Natural killer cell treated with Interleukin-12 subunit alpha and Interleukin-12 subunit beta and Interleukin-15 and Interleukin-18, amount 100 ng/mL, for 72 hours (primary cell): ENCODE results near the gene PLVAP. TPM values are rescaled to one million over a fixed set of nuclear protein-coding genes. Genes with fewer than 3 reads are reported as not detected.

Experiments
- ATAC-seq, 2 donors: fragments of 150-1000 bp; cut with Tn5 transposase in 1 of 2; sonication (Bioruptor Pico), chemical (Tn5 transposase) in 1 of 2; 2 replicates each; pipeline ENCODE4 v1.10.0; 2021
- DNase-seq: peaks from one replicate; pipeline ENCODE4 v3.0.0; 2022; ENCODE audit warnings: low spot score
- H3K27ac Mint-ChIP-seq, 2 donors: 1 replicate in 1 of 2; 2 replicates in 1 of 2; pipeline ENCODE4 v1.8.0; 2022; ENCODE audit warnings: mixed read lengths in 2 of 2, mild to moderate bottlenecking in 1 of 2, moderate library complexity in 1 of 2
- H3K27me3 Mint-ChIP-seq, 2 donors: 1 replicate in 1 of 2; 2 replicates in 1 of 2; pipeline ENCODE4 v1.8.0; 2022; ENCODE audit warnings: mixed read lengths in 2 of 2
- H3K36me3 Mint-ChIP-seq: one replicate; pipeline ENCODE4 v1.8.0; 2022; ENCODE audit warnings: mixed read lengths
- H3K4me1 Mint-ChIP-seq, 2 donors: 1 replicate in 1 of 2; 2 replicates in 1 of 2; pipeline ENCODE4 v1.8.0; 2022; ENCODE audit warnings: low read depth in 2 of 2, mixed read lengths in 2 of 2, mild to moderate bottlenecking in 1 of 2
- H3K4me3 Mint-ChIP-seq: one replicate; pipeline ENCODE4 v1.8.0; 2022; ENCODE audit warnings: mixed read lengths
- H3K9me3 Mint-ChIP-seq: 2 replicates; pipeline ENCODE4 v1.8.0; 2022; ENCODE audit warnings: mixed read lengths
- total RNA-seq, 2 donors: library from RNA; stranded (reverse); gene quantifications; one replicate each; pipeline ENCODE4 v1.2.3, GENCODE V29; 2022

PLVAP gene
- total RNA-seq, 2 donors from 2014 or later = 0.59 TPM; not detected in 1

DNA sequence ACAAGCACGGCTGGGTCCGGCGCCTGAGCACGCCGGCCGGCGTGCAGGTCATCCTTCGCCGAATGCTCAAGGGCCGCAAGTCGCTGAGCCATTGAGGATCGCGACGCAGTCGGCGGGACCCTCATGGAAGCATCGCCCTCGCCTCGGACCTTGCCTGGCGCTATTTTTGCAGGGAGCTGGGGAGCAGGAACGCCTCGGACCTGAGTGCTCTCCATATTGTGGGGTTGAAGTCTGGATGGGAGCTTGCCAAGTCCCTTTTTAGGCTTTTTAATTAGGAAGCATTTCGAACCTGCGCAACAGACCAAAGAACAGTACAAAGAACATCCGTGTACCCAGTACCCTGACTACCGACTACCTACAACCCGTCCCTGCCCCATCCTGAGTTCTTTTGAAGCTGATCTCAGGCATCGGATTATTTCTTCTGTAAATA, 70.8 kb downstream of the PLVAP start:
- no peak for DNase-seq
- H3K4me1 Mint-ChIP-seq = peaks cover 40% of the 10 kb centered on the region in 2 donors
- no peaks in the 10 kb centered on the region for H3K36me3 Mint-ChIP-seq
- H3K4me3 Mint-ChIP-seq = peak overlapping the region; percentile 78
- no peaks in the 10 kb centered on the region for H3K9me3 Mint-ChIP-seq
- H3K27ac Mint-ChIP-seq = peak overlapping the region in 1 of 2 donors; percentile 82
- H3K27me3 Mint-ChIP-seq = no peaks in the 10 kb centered on the region
- no peak for ATAC-seq

DNA sequence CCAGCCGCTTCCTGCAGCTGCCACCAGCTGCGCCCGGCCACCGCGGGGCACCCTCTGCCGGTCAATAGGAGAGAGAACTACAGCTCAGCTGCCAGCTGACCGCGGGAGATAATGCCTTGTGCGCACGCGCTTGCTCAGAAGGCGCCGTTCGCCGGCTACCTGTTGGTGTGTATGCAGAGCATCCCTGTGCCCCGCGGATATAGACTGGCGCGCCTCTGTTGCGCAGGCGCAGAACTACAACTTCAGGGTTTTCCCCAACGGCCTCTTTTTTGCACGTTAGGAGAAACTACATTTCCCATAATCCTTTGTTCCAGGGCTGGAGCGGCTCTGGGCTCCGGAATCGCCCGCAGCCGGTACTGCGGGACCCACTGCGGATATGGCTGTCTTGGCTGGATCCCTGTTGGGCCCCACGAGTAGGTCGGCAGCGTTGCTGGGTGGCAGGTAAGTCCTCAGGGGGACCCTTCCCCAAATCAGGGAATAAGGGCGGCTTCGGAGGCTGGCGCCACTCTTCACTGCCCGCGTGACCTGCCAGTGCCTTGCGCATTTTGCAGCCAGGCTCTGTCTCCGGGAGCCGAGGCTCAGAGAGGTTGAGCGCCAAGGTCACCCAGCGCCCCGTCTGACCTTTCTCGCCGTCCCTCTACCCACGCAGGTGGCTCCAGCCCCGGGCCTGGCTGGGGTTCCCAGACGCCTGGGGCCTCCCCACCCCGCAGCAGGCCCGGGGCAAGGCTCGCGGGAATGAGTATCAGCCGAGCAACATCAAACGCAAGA, 71.4 kb downstream of the PLVAP start, which contains the start of gene MRPL34:
TSS of gene MRPL34 (plus strand) at position 356 of the 768 bp plus-strand sequence. CDS start at position 377, 21 bp downstream.
- ATAC-seq (peak; percentile 81 to 84), DNase-seq (peak; percentile 97)
- Mint-ChIP-seq H3K4me1 (peaks cover 38% of the 10 kb centered on the region in 2 donors), H3K27ac (peak within 1 kb of the TSS; percentile 72 to 82), H3K36me3 (no peaks in the 10 kb centered on the region), H3K27me3 (no peaks in the 10 kb centered on the region), H3K9me3 (no peaks in the 10 kb centered on the region), H3K4me3 (peak within 1 kb of the TSS; percentile 78)

DNA sequence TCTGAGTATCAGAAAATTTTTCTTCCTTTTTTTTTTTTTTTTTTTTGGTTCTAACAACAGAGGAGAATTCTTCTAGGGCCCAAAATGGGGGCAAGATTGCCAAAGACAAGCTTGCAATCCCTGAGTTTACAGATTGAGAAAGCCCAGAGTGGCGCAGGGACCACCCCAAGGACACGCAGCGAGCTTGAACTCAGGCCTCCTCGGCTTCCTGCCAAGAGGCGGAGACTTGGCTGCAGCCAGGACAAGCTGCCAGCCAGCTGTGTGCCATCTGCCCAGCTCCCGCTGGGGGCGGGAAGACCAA, 72.0 kb downstream of the PLVAP start:
- Mint-ChIP-seq H3K4me3 (peak overlapping the region; percentile 78), H3K27me3 (no peaks in the 10 kb centered on the region), H3K4me1 (peaks cover 33 to 34% of the 10 kb centered on the region in 2 donors), H3K36me3 (no peaks in the 10 kb centered on the region), H3K27ac (peak overlapping the region; percentile 72 to 82), H3K9me3 (no peaks in the 10 kb centered on the region)
- ATAC-seq = no peak
- no peak for DNase-seq

DNA sequence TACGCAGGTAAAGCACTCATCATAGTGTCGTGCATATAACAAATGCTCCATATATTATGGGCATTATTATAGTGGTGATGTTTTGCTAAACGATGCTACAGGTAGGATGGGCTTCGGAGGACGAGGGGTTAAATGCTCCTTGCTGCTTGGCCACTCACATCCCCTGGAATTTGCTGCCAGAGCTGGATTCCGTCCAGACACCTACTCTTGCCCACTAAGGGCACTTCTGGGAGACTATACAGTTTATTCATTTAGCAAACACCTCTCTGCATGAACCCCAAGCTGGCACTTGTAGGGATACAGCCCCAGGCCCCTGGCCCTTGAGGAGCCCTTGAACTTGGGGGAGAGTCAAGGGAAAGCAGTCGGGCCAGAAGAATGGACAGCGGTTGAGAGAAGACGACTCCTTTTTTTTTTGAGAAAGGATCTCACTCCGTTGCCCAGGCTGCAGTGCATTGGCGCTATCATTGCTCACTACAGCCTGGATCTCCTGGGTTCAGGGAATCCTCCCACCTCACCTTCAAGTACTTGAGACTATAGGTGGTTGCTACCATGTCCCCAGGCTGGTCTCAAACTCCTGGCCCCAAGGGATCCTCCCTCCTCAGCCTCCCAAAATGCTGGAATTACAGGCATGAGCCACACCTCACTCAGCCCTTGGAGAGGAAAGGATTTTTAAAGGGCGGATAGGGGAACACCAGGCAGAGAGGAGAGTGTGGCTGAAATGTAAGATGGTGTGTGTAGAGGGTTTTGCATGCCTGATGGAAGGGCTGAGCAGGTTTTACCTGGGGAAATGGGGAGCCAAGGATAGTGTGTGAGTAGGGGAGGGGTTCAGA, 72.5 kb downstream of the PLVAP start:
- peak overlapping the region; percentile 72 to 82 for H3K27ac Mint-ChIP-seq
- no peaks in the 10 kb centered on the region for H3K27me3 Mint-ChIP-seq
- DNase-seq = no peak
- H3K4me3 Mint-ChIP-seq = peak overlapping the region; percentile 78
- peaks cover 30 to 32% of the 10 kb centered on the region in 2 donors for H3K4me1 Mint-ChIP-seq
- H3K9me3 Mint-ChIP-seq = no peaks in the 10 kb centered on the region
- H3K36me3 Mint-ChIP-seq = no peaks in the 10 kb centered on the region
- no peak for ATAC-seq

DNA sequence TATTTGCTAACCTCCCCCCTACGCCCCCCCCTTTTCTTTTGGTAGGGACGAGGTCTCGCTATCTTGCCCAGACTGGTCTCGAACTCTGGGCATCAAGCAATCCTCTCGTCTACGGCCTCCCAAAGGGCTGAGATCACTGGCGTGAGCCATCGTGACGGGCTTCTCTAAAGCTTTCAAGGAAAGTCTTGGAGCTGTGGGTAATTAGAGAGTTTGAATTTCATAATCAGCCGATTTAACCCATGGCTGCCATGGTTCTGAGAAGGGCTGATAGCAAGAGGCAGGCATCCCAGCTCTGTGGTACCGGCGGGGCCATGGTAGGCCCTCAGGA, 73.2 kb downstream of the PLVAP start:
- Mint-ChIP-seq H3K36me3 (no peaks in the 10 kb centered on the region), H3K27me3 (no peaks in the 10 kb centered on the region), H3K4me1 (peaks cover 24 to 26% of the 10 kb centered on the region in 2 donors), H3K4me3 (peak overlapping the region; percentile 65), H3K9me3 (no peaks in the 10 kb centered on the region), H3K27ac (peak overlapping the region; percentile 48 to 82)
- DNase-seq (no peak), ATAC-seq (no peak)

DNA sequence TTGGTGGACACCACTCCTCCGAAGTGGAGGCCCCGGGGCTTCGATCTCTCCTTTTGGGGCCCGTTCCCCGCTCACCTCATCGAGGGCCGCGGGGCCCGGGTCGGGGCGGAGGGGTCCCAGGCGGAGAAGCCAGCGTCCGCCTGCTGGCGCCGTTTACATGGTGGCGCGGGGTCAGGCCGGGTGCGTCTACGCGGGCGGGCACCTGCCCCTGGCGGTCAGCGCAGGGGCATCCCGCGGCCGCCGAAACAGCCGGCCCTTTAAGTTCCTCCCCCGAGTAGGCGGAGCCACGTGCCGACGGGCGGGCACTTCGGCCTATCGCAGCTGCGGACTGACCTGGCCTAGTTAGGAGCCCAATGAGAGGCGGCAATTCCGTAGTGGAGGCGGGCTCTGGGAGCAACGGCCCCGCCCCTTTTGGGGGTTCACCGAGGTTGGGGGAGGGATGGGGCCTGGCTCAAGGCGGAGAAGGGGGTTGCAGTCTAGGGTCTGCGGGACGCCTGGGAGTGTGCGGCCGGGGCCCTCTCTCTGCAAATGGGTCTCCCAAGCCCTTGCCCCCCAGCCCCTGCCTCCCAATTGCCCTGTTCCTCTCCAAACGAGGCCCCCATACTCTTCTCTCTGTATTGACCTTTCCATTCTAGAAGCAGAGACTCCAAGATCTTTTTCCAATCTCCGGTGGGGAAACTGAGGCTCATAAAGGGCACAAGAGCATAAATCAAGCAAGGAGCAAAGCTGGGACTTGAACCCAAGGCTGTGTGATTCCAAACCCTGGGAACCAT, 73.8 kb downstream of the PLVAP start, which contains the start of gene ABHD8:
TSS of gene ABHD8 (minus strand) at position 259 of the 773 bp plus-strand sequence. CDS start 1,809 bp downstream, outside the sequence.
- peak; percentile 97 for DNase-seq
- Mint-ChIP-seq H3K4me1 (peaks cover 22 to 26% of the 10 kb centered on the region in 2 donors), H3K9me3 (no peaks in the 10 kb centered on the region), H3K36me3 (no peaks in the 10 kb centered on the region), H3K27me3 (no peaks in the 10 kb centered on the region), H3K27ac (peak within 1 kb of the TSS; percentile 48 to 82), H3K4me3 (peak within 1 kb of the TSS; percentile 65)
- ATAC-seq = peak; percentile 84 to 88

DNA sequence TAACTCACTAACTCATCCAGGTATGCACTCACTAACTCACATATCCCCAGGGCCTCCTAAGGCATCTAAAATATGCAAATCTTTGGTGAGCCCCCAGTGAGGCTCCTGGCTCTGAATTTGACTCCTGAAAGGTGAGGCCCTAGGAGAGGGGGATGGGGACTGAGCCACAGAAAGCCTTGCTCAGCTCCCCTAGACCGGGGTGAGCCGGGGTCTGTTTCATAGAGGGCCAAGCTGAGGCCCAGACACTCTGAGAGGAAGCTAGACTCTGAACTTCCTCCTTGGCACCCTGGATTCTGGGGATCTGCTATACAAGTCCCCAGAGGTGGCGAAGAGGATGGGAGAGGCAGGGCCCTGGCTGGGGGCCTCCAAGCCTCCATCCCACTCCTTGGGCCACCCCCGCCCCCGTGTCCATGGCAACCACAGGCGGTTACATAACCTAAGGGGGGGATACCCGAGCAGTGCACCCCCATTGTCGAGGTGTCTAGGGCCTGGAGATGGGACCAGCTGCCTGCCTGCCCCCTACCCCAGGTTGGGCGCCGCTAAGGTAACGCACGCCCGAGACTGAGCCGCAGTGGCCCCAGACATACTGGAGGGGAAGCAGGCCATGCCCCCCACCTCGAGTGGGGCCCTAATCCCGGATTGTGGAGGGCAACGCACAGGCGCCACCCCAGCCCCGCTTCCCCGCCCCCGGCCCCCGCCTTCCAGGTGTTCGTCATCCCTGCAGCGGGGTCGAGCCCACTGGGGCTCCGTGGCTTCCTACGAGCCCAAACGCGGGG, 74.6 kb downstream of the PLVAP start:
- Mint-ChIP-seq H3K27me3 (no peaks in the 10 kb centered on the region), H3K4me3 (peak overlapping the region; percentile 55), H3K36me3 (no peaks in the 10 kb centered on the region), H3K4me1 (peaks cover 17 to 21% of the 10 kb centered on the region in 2 donors), H3K27ac (peak overlapping the region in 1 of 2 donors; percentile 17), H3K9me3 (no peaks in the 10 kb centered on the region)
- DNase-seq (no peak), ATAC-seq (no peak)

Other genes with a start within 250 kb of the PLVAP start
- 10 to 100 TPM; 25.9 to 28.7 TPM for gene USE1, start 162.0 kb downstream of the PLVAP start, total RNA-seq
- 10 to 100 TPM; 14.7 to 31.9 TPM for gene OCEL1, start 151.1 kb downstream of the PLVAP start, total RNA-seq
- 10 to 100 TPM in 1 of 2 donors, 1 to 10 TPM in 1; 2.7 to 12.2 TPM for gene NR2F6, start 131.4 kb downstream of the PLVAP start, total RNA-seq
- not detected for gene USHBP1, start 112.6 kb downstream of the PLVAP start, total RNA-seq
- gene BABAM1, start 109.9 kb downstream of the PLVAP start, total RNA-seq = 100 to 1,000 TPM in 1 of 2 donors, 10 to 100 TPM in 1; 90.1 to 143 TPM
- gene ANKLE1, start 95.4 kb downstream of the PLVAP start, total RNA-seq = 10 to 100 TPM in 1 of 2 donors, 1 to 10 TPM in 1; 2.0 to 34.6 TPM
- gene ABHD8, start 73.9 kb downstream of the PLVAP start, total RNA-seq = 1 to 10 TPM; 6.5 to 6.8 TPM
- 100 to 1,000 TPM in 1 of 2 donors, 10 to 100 TPM in 1; 61.4 to 106 TPM for gene MRPL34, start 71.5 kb downstream of the PLVAP start, total RNA-seq
- 10 to 100 TPM; 57.7 to 68.3 TPM for gene DDA1, start 67.8 kb downstream of the PLVAP start, total RNA-seq
- 1 to 10 TPM; 5.5 to 7.0 TPM for gene ANO8, start 42.5 kb downstream of the PLVAP start, total RNA-seq
- 10 to 100 TPM; 31.6 to 72.5 TPM for gene GTPBP3, start 39.8 kb downstream of the PLVAP start, total RNA-seq
- 1 to 10 TPM; 4.4 to 6.6 TPM for gene CCDC194, start 16.9 kb upstream of the PLVAP start, total RNA-seq
- gene BST2, start 28.3 kb upstream of the PLVAP start, total RNA-seq = 100 to 1,000 TPM; 150 to 282 TPM
- 10 to 100 TPM; 37.0 to 45.9 TPM for gene MVB12A, start 42.7 kb upstream of the PLVAP start, total RNA-seq
- not detected for gene TMEM221, start 71.3 kb upstream of the PLVAP start, total RNA-seq
- gene NXNL1, start 83.6 kb upstream of the PLVAP start, total RNA-seq = not detected
- 1 to 10 TPM; 2.2 to 6.0 TPM for gene SLC27A1, start 93.2 kb upstream of the PLVAP start, total RNA-seq
- 10 to 100 TPM; 42.8 to 64.6 TPM for gene PGLS, start 134.3 kb upstream of the PLVAP start, total RNA-seq
- gene COLGALT1, start 178.3 kb upstream of the PLVAP start, total RNA-seq = 100 to 1,000 TPM in 1 of 2 donors, 10 to 100 TPM in 1; 53.9 to 122 TPM